HEK293 (cell line): ENCODE results near the gene SGMS1.

Experiments used
- CTCF ChIA-PET: fragments of 350-600 bp; formaldehyde crosslinking; extraction: SDS; loops from one replicate; lab custom pipeline; 2021; ENCODE audit warnings: antibody characterized with exemption; lab: Yijun Ruan, JAX
- POLR2A ChIA-PET: fragments of 300-600 bp; formaldehyde crosslinking; extraction: SDS; loops from one replicate; lab custom pipeline; 2020; ENCODE audit warnings: antibody characterized with exemption, inconsistent platforms; lab: Yijun Ruan, JAX
- H3K27ac ChIP-seq: fragments of 200-500 bp; sonication (Bioruptor generic); 2 replicates; pipeline ENCODE4 v1.5.1; 2014; ENCODE audit warnings: low read depth, low read length, control low read depth, inconsistent platforms; ENCODE audit errors: extremely low read depth
- H3K36me3 ChIP-seq, 2 experiments: fragments of 200-500 bp in 1 of 2; sonication (Bioruptor generic) in 1 of 2; 1 replicate in 1 of 2; 2 replicates in 1 of 2; pipeline ENCODE4 v1.5.1; 2014 to 2017; ENCODE audit warnings: inconsistent platforms in 2 of 2, low read length in 2 of 2; ENCODE audit not compliant: control insufficient read depth in 2 of 2, insufficient read depth in 1 of 2
- H3K4me1 ChIP-seq: fragments of 200-500 bp; sonication (Bioruptor generic); 2 replicates; pipeline ENCODE4 v1.5.1; 2014; ENCODE audit warnings: mild to moderate bottlenecking, low read length, inconsistent platforms; ENCODE audit not compliant: control insufficient read depth, insufficient read depth
- H3K4me3 ChIP-seq: 2 replicates; pipeline ENCODE4 v1.5.1; 2011; ENCODE audit warnings: low read depth, mild to moderate bottlenecking, control low read depth, low read length, moderate library complexity
- H3K9me3 ChIP-seq: fragments of 200-500 bp; sonication (Bioruptor generic); 2 replicates; pipeline ENCODE4 v1.5.1; 2014; ENCODE audit warnings: low read depth, low read length, inconsistent platforms; ENCODE audit not compliant: control insufficient read depth, insufficient read depth
- PRDM1 ChIP-seq: fragments of 450-650 bp; formaldehyde crosslinking; IDR thresholded peaks from 2 replicates; pipeline ENCODE4; 2016; ENCODE audit warnings: missing biosample characterization, missing genetic modification characterization
- SCRT1 ChIP-seq: fragments of 450-650 bp; formaldehyde crosslinking; IDR thresholded peaks from 2 replicates; pipeline ENCODE4 v1.5.1; 2016; ENCODE audit warnings: missing biosample characterization, missing genetic modification characterization, borderline replicate concordance
- SCRT2 ChIP-seq: fragments of 450-650 bp; formaldehyde crosslinking; IDR thresholded peaks from 2 replicates; pipeline ENCODE4 v1.5.1; 2016; ENCODE audit warnings: missing biosample characterization, missing genetic modification characterization
- TRIM28 ChIP-seq: IDR thresholded peaks from 2 replicates; pipeline ENCODE4 v1.6.1; 2011; ENCODE audit warnings: low read length, control low read depth, borderline replicate concordance
- ZEB2 ChIP-seq: fragments of 450-650 bp; formaldehyde crosslinking; IDR thresholded peaks from 2 replicates; pipeline ENCODE4 v1.5.1; 2016; ENCODE audit warnings: missing biosample characterization, missing genetic modification characterization
- ZNF404 ChIP-seq: fragments of 450-650 bp; formaldehyde crosslinking; IDR thresholded peaks from 2 replicates; pipeline ENCODE4 v1.5.1; 2017; ENCODE audit warnings: missing biosample characterization, missing genetic modification characterization
- ZNF423 ChIP-seq: fragments of 450-650 bp; formaldehyde crosslinking; IDR thresholded peaks from 2 replicates; pipeline ENCODE4 v1.5.1; 2016; ENCODE audit warnings: missing biosample characterization, missing genetic modification characterization
- ZNF610 ChIP-seq: fragments of 450-650 bp; formaldehyde crosslinking; IDR thresholded peaks from 2 replicates; pipeline ENCODE4 v1.5.1; 2016; ENCODE audit warnings: missing biosample characterization, missing genetic modification characterization, borderline replicate concordance
- ZNF654 ChIP-seq: fragments of 450-650 bp; formaldehyde crosslinking; IDR thresholded peaks from 2 replicates; pipeline ENCODE4 v1.5.1; 2016; ENCODE audit warnings: low read depth, missing biosample characterization, missing genetic modification characterization
- ZNF660 ChIP-seq: fragments of 450-650 bp; IDR thresholded peaks from 2 replicates; pipeline ENCODE4 v1.5.1; 2018; ENCODE audit warnings: missing biosample characterization, mild to moderate bottlenecking, missing genetic modification characterization
- ZSCAN30 ChIP-seq: fragments of 450-650 bp; IDR thresholded peaks from 2 replicates; pipeline ENCODE4 v1.5.1; 2018; ENCODE audit warnings: missing biosample characterization, mild to moderate bottlenecking, missing genetic modification characterization, moderate library complexity
- TF ChIP-seq, protein P1 (sequence below): fragments of 450-650 bp; formaldehyde crosslinking; IDR thresholded peaks from 2 replicates; pipeline ENCODE4 v1.5.0; 2017; ENCODE audit warnings: missing biosample characterization, missing genetic modification characterization, borderline replicate concordance
- TF ChIP-seq, protein P2 (sequence below): fragments of 450-650 bp; formaldehyde crosslinking; IDR thresholded peaks from 2 replicates; pipeline ENCODE4 v1.5.1; 2016; ENCODE audit warnings: missing biosample characterization, missing genetic modification characterization

Gene SGMS1

DNA sequence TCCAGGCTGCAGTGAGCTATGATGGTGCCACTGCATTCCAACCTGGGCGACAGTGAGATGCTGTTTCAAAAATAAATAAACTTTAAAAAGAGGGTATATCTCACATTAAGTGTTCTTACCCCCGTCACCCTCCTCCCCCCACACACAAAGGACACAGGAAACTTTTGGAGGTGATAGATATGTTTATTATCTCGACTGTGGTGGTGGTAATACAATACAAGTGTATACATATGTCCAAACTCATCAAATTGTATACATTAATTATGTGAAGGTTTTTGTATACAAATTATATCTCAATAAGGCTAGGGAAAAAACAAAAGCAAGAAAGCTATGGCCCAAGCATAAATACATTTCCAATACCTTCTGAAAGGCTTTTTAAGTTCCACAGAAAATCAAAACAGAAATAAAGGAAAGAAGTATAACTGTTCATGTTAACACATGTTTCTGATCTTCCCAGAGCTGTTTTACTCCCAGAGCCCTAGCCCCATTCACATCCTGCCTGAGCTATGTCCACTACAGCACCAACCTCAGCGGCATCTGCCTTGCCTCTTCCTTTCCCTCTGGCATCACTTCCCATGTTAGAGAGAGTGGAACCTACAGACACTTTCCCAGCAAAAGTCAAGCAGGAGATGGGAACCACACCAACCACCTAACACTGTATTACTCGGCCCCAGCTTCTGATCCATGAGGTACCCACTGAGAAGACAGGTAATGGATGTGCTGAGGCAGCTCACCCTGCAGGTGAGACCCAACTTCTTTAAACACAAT, 48.1 kb downstream of the SGMS1 start:
- Histone ChIP-seq H3K4me3 (no peak overlapping the region), H3K9me3 (no peaks in the 10 kb centered on the region), H3K27ac (no peak overlapping the region), H3K4me1 (no peaks in the 10 kb centered on the region), H3K36me3 (no peaks in the 10 kb centered on the region)
- ChIA-PET POLR2A (no interaction called here), CTCF (interaction anchor here (0.6 to 1.1 kb wide), 5 partner anchors 9 to 871 kb away, joined by 3 to 4 read pairs (median 3); no protein-coding TSS in a partner anchor)
- no peak for TF ChIP-seq ZNF404 (tag by site-specific recombination)
- TF ChIP-seq PRDM1 (tag by site-specific recombination) = 0 out of 2 replicates have a peak, but pooled peaks have one; percentile 35

DNA sequence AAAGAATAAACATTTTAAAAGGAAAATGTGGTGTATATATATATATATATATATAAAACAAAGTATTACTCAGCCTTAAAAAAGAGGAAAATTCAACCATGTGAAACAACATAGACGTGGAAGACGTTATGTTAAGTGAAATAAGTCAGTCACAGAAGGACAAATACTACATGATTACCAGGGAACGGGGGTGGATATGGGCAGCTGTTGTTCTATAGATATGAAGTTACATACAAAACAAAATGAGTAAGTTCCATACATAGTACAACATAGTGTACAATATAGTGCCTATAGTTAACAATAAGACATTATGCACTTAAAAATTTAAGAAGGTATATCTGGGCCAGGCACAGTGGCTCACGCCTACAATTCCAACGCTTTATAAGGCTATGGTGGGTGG, 48.8 kb downstream of the SGMS1 start:
- Histone ChIP-seq H3K4me3 (no peak overlapping the region), H3K4me1 (no peaks in the 10 kb centered on the region), H3K36me3 (no peaks in the 10 kb centered on the region), H3K9me3 (no peaks in the 10 kb centered on the region), H3K27ac (no peak overlapping the region)
- ChIA-PET POLR2A (no interaction called here), CTCF (interaction anchor here (0.6 to 1.0 kb wide), 3 partner anchors 9 to 872 kb away, joined by 3 read pairs; no protein-coding TSS in a partner anchor)
- TF ChIP-seq ZNF404 (tag by site-specific recombination) (no peak), ZNF654 (no peak), ZNF423 (tag by site-specific recombination) (no peak), TRIM28 (no peak), ZNF610 (tag by site-specific recombination) (no peak), SCRT1 (tag by site-specific recombination) (no peak), ZSCAN30 (tag by site-specific recombination) (no peak), ZEB2 (no peak)
- TF ChIP-seq, protein P1, sequence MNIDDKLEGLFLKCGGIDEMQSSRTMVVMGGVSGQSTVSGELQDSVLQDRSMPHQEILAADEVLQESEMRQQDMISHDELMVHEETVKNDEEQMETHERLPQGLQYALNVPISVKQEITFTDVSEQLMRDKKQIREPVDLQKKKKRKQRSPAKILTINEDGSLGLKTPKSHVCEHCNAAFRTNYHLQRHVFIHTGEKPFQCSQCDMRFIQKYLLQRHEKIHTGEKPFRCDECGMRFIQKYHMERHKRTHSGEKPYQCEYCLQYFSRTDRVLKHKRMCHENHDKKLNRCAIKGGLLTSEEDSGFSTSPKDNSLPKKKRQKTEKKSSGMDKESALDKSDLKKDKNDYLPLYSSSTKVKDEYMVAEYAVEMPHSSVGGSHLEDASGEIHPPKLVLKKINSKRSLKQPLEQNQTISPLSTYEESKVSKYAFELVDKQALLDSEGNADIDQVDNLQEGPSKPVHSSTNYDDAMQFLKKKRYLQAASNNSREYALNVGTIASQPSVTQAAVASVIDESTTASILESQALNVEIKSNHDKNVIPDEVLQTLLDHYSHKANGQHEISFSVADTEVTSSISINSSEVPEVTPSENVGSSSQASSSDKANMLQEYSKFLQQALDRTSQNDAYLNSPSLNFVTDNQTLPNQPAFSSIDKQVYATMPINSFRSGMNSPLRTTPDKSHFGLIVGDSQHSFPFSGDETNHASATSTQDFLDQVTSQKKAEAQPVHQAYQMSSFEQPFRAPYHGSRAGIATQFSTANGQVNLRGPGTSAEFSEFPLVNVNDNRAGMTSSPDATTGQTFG (tag by site-specific recombination) = no peak
- TF ChIP-seq, protein P2, sequence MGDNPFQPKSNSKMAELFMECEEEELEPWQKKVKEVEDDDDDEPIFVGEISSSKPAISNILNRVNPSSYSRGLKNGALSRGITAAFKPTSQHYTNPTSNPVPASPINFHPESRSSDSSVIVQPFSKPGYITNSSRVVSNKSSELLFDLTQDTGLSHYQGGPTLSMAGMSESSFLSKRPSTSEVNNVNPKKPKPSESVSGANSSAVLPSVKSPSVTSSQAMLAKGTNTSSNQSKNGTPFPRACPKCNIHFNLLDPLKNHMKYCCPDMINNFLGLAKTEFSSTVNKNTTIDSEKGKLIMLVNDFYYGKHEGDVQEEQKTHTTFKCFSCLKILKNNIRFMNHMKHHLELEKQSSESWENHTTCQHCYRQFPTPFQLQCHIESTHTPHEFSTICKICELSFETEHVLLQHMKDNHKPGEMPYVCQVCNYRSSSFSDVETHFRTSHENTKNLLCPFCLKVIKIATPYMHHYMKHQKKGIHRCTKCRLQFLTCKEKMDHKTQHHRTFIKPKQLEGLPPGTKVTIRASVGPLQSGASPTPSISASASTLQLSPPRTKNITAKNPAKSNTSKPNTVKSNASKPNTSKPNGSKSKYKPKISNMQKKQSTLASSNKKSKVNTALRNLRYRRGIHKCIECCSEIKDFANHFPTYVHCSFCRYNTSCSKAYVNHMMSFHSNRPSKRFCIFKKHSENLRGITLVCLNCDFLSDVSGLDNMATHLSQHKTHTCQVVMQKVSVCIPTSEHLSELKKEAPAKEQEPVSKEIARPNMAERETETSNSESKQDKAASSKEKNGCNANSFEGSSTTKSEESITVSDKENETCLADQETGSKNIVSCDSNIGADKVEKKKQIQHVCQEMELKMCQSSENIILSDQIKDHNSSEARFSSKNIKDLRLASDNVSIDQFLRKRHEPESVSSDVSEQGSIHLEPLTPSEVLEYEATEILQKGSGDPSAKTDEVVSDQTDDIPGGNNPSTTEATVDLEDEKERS (tag by site-specific recombination) = no peak

DNA sequence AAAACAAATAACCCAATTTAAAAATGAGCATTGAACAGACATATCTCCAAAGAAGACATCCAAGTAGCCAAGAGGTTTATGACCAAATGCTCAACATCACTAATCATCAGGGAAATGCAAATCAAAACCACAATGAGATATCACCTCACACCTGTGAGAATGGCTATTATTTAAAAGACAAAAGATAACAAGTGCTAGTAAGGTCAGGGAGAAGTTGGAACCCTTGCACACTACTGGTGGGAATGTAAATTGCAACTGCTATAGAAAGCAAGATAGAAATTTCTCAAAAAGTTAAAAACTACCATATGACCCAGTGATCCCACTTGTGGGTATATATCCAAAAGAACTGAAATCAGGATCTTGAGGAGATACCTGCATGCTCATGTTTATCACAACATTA, 49.5 kb downstream of the SGMS1 start:
- Histone ChIP-seq H3K36me3 (no peaks in the 10 kb centered on the region), H3K4me1 (no peaks in the 10 kb centered on the region), H3K4me3 (no peak overlapping the region), H3K9me3 (no peaks in the 10 kb centered on the region), H3K27ac (no peak overlapping the region)
- ChIA-PET POLR2A (no interaction called here), CTCF (interaction anchor here (0.7 to 1.1 kb wide), 4 partner anchors 9 to 83 kb away, joined by 3 to 7 read pairs (median 4); no protein-coding TSS in a partner anchor)
- no peak for TF ChIP-seq ZNF660 (tag by site-specific recombination)
- TF ChIP-seq SCRT2 = 0 out of 2 replicates have a peak, but pooled peaks have one; percentile 11
